Keratinocyte (primary cell): ENCODE measurements around the gene GNG2. TPM values are rescaled to one million over a fixed set of nuclear protein-coding genes. Genes with fewer than 3 reads are reported as not detected.

Source experiments
- DNase-seq: peaks from one replicate; pipeline ENCODE4 v3.0.0-alpha.2; 2011; ENCODE audit warnings: low read depth, missing footprints, low spot score
- FAIRE-seq: peaks from 2 replicates; lab custom pipeline; 2011; peaks lifted over from hg19 to GRCh38; lab: Jason Lieb, UNC
- H2AFZ ChIP-seq: 2 replicates; pipeline ENCODE4 v1.6.0; 2012; ENCODE audit warnings: low read length, control low read depth, inconsistent platforms; ENCODE audit not compliant: control insufficient read depth
- H3K27ac ChIP-seq: 2 replicates; pipeline ENCODE4 v1.5.1; 2011; ENCODE audit warnings: low read length; ENCODE audit not compliant: control insufficient read depth, insufficient read depth
- H3K27me3 ChIP-seq: 3 replicates; pipeline ENCODE4 v1.6.0; 2011; ENCODE audit warnings: low read length; ENCODE audit not compliant: control insufficient read depth, insufficient read depth; ENCODE audit errors: extremely low read depth
- H3K36me3 ChIP-seq, 2 experiments: 2 replicates in 1 of 2; 3 replicates in 1 of 2; pipeline ENCODE4 v1.5.1; 2011; ENCODE audit warnings: low read length in 2 of 2, mild to moderate bottlenecking in 1 of 2; ENCODE audit not compliant: control insufficient read depth in 2 of 2, insufficient read depth in 2 of 2; ENCODE audit errors: extremely low read depth in 1 of 2
- H3K4me1 ChIP-seq: 3 replicates; pipeline ENCODE4 v1.5.1; 2011; ENCODE audit warnings: low read length; ENCODE audit not compliant: control insufficient read depth, insufficient read depth; ENCODE audit errors: extremely low read depth
- H3K4me2 ChIP-seq: 3 replicates; pipeline ENCODE4 v1.6.0; 2011; ENCODE audit warnings: low read depth, low read length; ENCODE audit not compliant: control insufficient read depth, insufficient read depth; ENCODE audit errors: extremely low read depth
- H3K4me3 ChIP-seq, 3 experiments: fragments of 200-600 bp in 1 of 3; sonication (generic) in 1 of 3; 2 replicates in 2 of 3; 3 replicates in 1 of 3; pipeline ENCODE4 v1.5.1; 2011 to 2016; ENCODE audit warnings: low read length in 3 of 3, mild to moderate bottlenecking in 3 of 3, control low read depth in 2 of 3, inconsistent platforms in 1 of 3, low read depth in 1 of 3, mixed read lengths in 1 of 3, mixed run types in 1 of 3, moderate library complexity in 1 of 3; ENCODE audit not compliant: control insufficient read depth in 2 of 3, insufficient read depth in 2 of 3; ENCODE audit errors: extremely low read depth in 1 of 3
- H3K79me2 ChIP-seq: 2 replicates; pipeline ENCODE4 v1.6.0; 2012; ENCODE audit warnings: low read length; ENCODE audit not compliant: control insufficient read depth, insufficient read depth
- H3K9ac ChIP-seq: 3 replicates; pipeline ENCODE4 v1.6.0; 2011; ENCODE audit warnings: low read length; ENCODE audit not compliant: control insufficient read depth, insufficient read depth; ENCODE audit errors: extremely low read depth
- H3K9me1 ChIP-seq: 3 replicates; pipeline ENCODE4 v1.6.0; 2011; ENCODE audit warnings: low read length; ENCODE audit not compliant: control insufficient read depth, insufficient read depth; ENCODE audit errors: extremely low read depth
- H3K9me3 ChIP-seq: 2 replicates; pipeline ENCODE4 v1.5.1; 2012; ENCODE audit warnings: low read depth, low read length; ENCODE audit not compliant: control insufficient read depth
- H4K20me1 ChIP-seq: 3 replicates; pipeline ENCODE4 v1.6.0; 2011; ENCODE audit warnings: low read length; ENCODE audit not compliant: control insufficient read depth, insufficient read depth; ENCODE audit errors: extremely low read depth
- CTCF ChIP-seq, 3 experiments: IDR thresholded peaks in 1 of 3; conservative IDR thresholded peaks in 1 of 3; optimal IDR thresholded peaks in 1 of 3; 2 replicates in 2 of 3; 3 replicates in 1 of 3; pipeline versions ENCODE3 to v1.5.1; 2011; ENCODE audit warnings: low read length in 3 of 3, mild to moderate bottlenecking in 3 of 3, moderate library complexity in 2 of 3, control low read depth in 1 of 3, inconsistent platforms in 1 of 3; ENCODE audit not compliant: insufficient read depth in 2 of 3; ENCODE audit errors: extremely low read depth in 1 of 3
- EZH2 ChIP-seq: IDR thresholded peaks from one replicate; pipeline ENCODE4 v1.6.1; 2012; ENCODE audit warnings: inconsistent platforms, mild to moderate bottlenecking, low read length, moderate library complexity
- dilution Hi-C: fragments of 300-500 bp; cut with MboI; formaldehyde crosslinking; loops from one replicate; pipeline ENCODE4 v1.7.0; 2020; ENCODE audit warnings: low sequenced_read_pairs; ENCODE audit not compliant: extremely low pct_ligation_motif_present
- polyA plus RNA-seq, 5 experiments: library from polyadenylated mRNA; depleted of rRNA in 3 of 5; stranded (reverse) in 3 of 5; stranded (forward) in 1 of 5; unstranded in 1 of 5; fragments of >200 nt; gene quantifications; 1 replicate in 1 of 5; 2 replicates in 3 of 5; 3 replicates in 1 of 5; pipeline versions ENCODE4 v1.2.1 to v1.2.3, GENCODE V29; 2011 to 2012; ENCODE audit warnings: missing spikeins in 2 of 5, low read depth in 1 of 5, low replicate concordance in 1 of 5

GNG2 gene
- polyA plus RNA-seq, 1 donor (not counting 4 experiments of a cell fraction or from before 2014, with no cell fraction given): 0.28 TPM

GRCh38 chr14:51871846-51872245, 11.4 kb downstream of the GNG2 start:
- Histone ChIP-seq H3K4me1 (no peaks in the 10 kb centered on the region), H3K9ac (no peak overlapping the region), H3K79me2 (no peaks in the 10 kb centered on the region), H2AFZ (no peak overlapping the region), H3K9me1 (no peaks in the 10 kb centered on the region), H3K4me2 (no peak overlapping the region), H3K4me3 (no peak overlapping the region), H3K27me3 (no peaks in the 10 kb centered on the region), H3K27ac (no peak overlapping the region), H4K20me1 (no peaks in the 10 kb centered on the region), H3K36me3 (no peaks in the 10 kb centered on the region), H3K9me3 (no peaks in the 10 kb centered on the region)
- FAIRE-seq (no peak), DNase-seq (no peak)
- dilution Hi-C loops: no loop called here
- TF ChIP-seq CTCF (optimal IDR thresholded peaks at IDR 0.05 in 1 of 3, IDR thresholded peaks at IDR 0.05 in 1 of 3, conservative IDR thresholded peaks at IDR 0.05 in 1 of 3; ENCODE audit: extremely low read depth in 1 of 3, insufficient read depth in 2 of 3, low read length in 3 of 3) (no peak), EZH2 (no peak)

GRCh38 chr14:51872396-51872795, 12.0 kb downstream of the GNG2 start:
- no peak overlapping the region for H3K9ac ChIP-seq
- dilution Hi-C loops: no loop called here
- no peak for FAIRE-seq

More at GRCh38 chr14:51872396-51872795, 12.0 kb downstream of the GNG2 start:
- Histone ChIP-seq H3K36me3 (no peaks in the 10 kb centered on the region), H3K9me3 (no peaks in the 10 kb centered on the region), H3K79me2 (no peaks in the 10 kb centered on the region), H3K27me3 (no peaks in the 10 kb centered on the region), H3K4me1 (no peaks in the 10 kb centered on the region), H2AFZ (no peak overlapping the region), H3K4me2 (no peak overlapping the region), H4K20me1 (no peaks in the 10 kb centered on the region), H3K9me1 (no peaks in the 10 kb centered on the region), H3K27ac (no peak overlapping the region), H3K4me3 (no peak overlapping the region)
- no peak for DNase-seq
- TF ChIP-seq CTCF (optimal IDR thresholded peaks at IDR 0.05 in 1 of 3, IDR thresholded peaks at IDR 0.05 in 1 of 3, conservative IDR thresholded peaks at IDR 0.05 in 1 of 3; ENCODE audit: extremely low read depth in 1 of 3, insufficient read depth in 2 of 3, low read length in 3 of 3) (no peak), EZH2 (no peak)
